ENCODE data around the gene MXRA8.
"Not testable (repeated sequence)": the region's sequence is repeated elsewhere in the genome, so short reads cannot be mapped to it uniquely, and the experiment has no call there.

Gene MXRA8

DNA sequence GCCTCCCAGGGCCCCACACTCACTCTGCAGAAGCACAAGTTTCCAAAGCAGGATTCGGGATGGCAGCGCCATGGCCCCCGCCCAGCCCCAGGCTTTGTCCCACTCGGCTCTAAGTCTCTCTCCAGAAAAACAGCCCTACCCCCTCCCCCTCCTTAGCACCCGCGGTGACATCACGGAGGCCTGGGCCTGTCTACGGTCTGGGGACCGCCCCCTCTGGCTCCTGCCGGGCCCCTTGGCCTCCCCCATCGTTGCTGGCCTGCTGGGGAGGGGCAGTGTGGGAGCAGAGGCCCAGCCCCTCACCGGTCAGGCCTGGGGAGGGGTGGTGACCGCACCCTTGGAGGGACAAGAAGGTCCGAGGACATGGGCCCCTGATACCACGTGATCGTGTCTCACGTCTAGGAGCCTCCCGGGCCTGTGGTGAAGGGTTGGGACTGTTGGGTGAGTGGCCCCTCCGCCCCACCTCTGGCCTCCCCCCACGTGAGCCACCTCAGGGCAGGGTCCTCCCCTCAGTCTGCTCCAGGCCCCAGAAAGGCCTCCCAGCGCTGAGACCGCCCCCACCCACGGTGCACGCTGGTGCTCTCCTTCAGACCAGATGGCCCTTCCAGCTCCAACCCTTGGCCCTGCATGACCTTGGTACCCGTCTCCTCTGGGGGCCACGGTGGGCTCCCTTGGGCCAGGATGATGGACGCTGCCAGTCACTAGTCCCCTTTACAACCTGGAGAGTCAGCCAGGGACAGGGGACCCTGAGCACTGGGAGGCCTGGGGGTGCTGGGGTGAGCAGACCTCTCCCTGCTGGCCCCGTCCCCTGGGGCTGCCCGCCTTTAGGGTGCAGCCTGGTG lies at the start of gene MXRA8:
Gene MXRA8 (minus strand): TSS at position 123 of the 839 bp plus-strand sequence. CDS start 51 bp downstream, at position 72.
- DNase-seq = no peak

DNA sequence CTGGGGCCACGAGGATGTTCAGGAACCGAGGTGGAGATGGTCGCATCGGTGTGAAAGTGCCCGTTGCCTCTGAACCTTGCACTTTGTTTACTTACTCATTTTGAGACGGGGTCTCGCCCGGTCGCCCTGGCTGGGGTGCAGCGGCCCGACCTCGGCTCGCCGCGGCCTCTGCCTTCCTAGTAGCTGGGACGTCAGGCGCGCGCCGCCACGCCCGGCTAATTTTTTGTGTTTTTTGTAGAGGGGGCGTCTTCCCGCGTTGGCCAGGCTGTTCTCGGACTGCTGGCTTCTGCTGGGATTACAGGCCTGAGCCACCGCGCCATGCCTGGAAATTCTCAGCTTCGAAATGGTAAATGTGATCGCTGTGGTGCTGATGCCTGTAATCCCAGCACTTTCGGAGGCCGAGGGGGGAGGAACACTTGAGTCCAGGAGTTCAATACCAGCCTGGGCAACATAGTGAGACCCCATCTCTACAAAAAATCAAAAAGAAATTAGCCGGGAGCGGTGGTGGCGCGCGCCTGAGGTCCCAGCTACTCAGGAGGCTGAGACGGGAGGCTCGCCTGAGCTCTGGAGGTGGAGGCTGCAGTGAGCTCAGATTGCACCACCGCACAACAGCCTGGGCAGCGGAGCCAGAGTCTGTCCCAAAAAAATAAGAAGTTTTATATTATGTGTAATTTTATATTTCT lies 49.4 kb upstream of the MXRA8 start:
- DNase-seq = peak; percentile 30

DNA sequence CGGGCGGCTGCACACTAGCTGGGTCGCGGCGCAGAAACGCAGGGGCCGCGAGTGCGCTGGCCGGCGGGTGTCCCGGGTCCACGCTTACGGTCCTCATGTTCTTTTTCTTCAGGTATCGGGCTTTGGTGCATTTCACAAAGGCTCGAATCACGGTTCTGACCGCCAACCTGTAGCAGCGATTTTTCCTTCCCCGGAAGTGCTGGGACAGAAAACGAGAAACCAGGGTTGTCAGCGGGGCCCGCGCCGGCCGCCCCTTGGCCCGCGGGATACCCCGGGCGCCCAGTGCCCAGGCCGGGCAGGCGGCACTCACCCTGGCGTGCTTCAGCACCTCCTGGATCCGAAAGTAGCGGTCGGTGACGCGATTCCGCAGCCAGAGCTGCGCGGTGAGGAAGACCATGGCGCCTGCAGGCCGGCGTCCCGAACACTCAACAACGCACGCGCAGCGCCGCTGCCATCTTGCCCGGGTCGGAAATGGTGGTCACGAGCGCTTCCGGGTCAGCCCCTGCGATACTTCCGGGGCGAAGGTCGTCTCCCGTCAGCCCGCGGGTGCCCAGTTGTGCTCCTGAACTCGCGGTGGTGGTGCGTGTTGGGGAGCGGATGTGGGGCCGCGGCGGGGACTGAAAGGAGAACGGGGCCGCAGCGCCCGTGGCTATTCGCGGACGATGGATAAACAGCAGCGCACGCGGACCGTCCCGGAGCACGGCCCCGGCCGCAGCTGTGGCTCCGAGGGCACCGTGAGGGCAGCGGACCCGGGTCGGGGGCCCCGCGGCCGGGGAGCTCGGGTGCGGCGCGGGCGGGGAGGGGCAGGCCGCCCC lies 48.7 kb upstream of the MXRA8 start, which contains the start of gene MRPL20:
Gene MRPL20 (minus strand): TSS at position 473 of the 815 bp plus-strand sequence. CDS start 76 bp downstream, at position 397.
- DNase-seq = peak; percentile 96

DNA sequence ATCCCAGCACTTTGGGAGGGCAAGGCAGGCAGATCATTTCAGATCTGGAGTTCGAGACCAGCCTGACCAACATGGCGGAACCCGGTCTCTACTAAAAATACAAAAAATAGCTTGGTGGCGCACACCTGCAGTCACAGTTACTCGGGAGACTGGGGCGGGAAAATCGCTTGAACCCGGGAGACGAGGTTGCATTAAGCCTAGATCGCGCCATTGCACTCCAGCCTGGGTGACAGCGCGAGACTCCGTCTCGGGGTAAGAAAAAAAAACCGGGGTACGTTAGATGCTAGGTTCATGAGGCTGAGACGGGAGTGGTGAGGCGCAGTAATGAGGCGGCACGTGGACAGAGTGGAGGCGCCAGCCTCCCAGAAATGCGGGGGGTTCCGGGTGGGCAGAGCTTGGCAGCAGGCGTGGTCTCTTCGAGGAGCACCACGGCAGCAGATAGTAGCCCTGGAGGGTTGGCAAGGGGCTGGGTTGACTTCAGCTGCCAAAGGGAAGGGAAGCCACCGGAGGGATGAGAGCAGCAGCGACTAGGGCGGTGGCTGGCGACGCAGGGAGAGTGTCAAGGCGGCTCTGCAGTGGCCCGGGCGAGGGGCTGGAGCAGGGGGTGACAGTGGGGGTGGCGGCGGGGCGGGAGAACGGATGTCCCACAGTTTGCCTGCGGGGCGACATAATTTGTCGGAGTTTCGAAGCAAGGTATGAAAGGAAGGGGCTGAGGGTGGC lies 47.9 kb upstream of the MXRA8 start:
- DNase-seq = no peak

GRCh38 chr1:1403653-1404052 lies 45.3 kb upstream of the MXRA8 start:
- no peak for DNase-seq

- DNase-seq = not testable (repeated sequence)
These were observed 44.6 kb upstream of the MXRA8 start for GRCh38 chr1:1402901-1403392.

DNA sequence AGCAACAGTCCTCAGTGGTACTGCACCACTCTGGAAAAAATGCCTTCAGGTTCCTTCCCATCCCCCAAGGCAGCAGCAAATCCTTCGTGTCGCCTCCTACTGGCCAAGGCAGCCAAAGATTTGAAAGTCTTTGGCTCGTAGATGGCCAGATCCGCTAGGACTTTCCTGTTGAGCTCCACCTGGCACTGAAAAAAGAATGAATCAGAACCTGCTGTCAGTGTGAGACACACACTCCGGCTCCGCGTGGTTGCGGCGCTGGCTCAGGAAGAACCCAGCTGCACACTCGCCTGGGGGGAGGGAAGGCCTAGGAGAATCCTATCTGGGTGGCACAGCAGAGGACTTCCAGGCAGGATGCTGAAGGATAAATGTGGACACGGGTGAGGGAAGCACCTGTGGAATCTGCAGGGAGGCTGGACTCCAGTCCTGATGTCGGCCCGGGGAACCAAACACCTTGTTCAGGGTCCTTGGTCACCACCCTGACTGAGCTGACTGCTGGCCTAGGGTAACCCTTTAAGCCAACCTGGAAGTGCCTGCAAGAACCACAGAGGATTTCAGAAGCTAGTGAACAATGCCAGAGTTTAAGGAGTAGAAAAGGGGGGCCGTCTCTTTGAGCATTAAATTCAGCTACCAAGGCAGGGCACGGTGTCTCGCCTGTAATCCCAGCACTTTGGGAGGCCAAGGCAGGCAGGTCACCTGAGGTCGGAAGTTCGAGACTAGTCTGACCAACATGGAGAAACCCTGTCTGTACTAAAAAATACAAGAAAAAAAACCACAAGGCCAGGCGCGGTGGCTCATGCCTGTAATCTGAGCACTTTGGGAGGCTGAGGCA lies 43.9 kb upstream of the MXRA8 start:
- DNase-seq = peak; percentile 53

GRCh38 chr1:1401457-1402010 lies 43.2 kb upstream of the MXRA8 start:
- no peak for DNase-seq

DNA sequence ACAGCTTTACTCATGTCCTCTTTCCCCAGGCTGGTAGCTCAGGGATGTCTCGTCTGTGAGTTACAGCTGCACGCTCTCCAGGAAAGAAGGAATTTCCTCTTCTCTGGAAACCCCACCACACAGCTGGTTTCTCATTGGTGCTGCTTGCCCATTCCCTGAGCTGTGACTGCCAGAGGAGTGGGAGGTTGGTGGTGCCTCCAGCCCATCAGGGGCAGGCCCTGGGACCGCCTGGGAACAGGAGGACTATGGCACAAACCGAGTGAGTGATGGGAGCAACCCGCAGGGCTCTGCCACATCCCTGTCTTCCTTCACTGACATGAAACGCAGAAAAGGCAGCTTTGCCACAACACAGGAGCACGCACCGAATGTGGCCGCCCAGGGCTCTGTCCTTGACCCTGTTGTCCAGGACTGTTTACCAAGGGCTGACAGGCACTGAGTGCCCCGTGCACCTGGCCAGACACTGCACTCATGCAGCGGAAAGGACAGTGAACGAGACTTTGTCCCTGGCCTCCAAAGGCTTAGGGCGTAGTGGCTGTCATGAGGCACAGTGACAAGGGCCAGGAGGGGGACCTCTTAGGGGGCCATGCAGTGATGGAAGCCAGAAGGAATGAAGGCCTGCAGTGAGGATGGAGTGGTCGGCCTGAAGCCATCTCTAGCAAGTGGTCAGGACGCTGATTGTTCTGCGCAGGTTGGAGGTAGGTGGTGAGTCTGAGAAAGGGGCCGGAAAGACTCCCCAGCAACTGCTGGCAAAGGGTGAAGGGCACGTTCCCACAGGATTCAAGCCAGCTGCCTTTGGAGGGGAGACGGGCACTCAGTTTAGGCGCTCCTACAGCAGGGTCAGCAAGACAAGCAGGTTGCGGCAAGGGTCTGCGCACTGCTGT lies 42.5 kb upstream of the MXRA8 start:
- no peak for DNase-seq

GRCh38 chr1:1399872-1400575 lies 41.7 kb upstream of the MXRA8 start:
- DNase-seq = no peak

GRCh38 chr1:1399187-1399871 lies 41.0 kb upstream of the MXRA8 start, which contains the start of gene CCNL2:
TSS of gene CCNL2 (minus strand) at chr1:1399335. CDS start at chr1:1399306, 29 bp downstream.
- DNase-seq = peak; percentile 100

- DNase-seq = no peak
These were observed 40.4 kb upstream of the MXRA8 start for GRCh38 chr1:1398677-1399186.

- DNase-seq = no peak
These were observed 39.6 kb upstream of the MXRA8 start for GRCh38 chr1:1397839-1398523.

DNA sequence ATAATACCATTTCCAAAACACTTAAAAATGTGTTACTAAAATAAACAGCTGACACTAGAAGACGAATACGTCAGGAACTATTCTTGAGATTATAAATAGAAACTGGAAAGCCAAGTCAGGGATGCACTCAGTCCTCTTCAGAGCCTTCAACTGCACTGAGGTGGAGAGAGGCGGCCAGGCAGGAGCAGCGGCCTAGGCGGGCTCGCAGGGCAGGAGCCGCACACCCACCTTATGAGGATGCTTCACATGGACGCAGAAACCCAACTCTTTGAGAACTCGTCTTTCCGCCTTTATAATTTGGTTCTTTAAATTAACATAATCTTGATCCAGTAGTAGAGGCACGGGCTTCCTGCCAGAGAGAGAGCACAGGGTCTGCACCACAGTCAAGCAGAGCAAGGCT lies 36.8 kb upstream of the MXRA8 start:
- no peak for DNase-seq

- no peak for DNase-seq
These were observed 35.8 kb upstream of the MXRA8 start for GRCh38 chr1:1394116-1394515.

GRCh38 chr1:1393428-1393827 lies 35.1 kb upstream of the MXRA8 start:
- DNase-seq = no peak

GRCh38 chr1:1393014-1393413 lies 34.7 kb upstream of the MXRA8 start:
- no peak for DNase-seq

DNA sequence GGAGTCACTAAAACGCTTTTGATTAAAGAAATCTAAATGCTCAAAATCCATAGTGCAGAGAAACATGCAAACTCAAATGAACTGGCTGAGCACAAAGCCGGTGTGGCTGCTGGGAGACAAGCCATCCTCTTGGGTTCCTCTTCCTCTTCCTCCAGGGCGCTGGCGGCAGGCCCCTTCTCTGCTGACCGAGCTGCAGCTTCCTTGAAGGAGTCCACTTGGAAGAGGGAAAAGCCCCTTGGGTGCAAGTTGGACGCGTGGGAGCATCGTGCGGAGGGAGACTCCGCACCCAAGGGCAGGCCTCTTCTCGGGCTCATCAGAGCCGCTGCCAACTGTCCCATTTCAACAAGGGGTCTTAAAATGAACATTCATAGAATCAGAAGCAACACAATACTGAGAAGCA lies 32.9 kb upstream of the MXRA8 start:
- no peak for DNase-seq
